Bronchial epithelial cell (primary cell): ENCODE data around the gene RAD51B. TPM values are rescaled to one million over a fixed set of nuclear protein-coding genes. Genes with fewer than 3 reads are reported as not detected.

Experiments
- DNase-seq: peaks from one replicate; pipeline ENCODE4 v3.0.0-alpha.2; 2010; ENCODE audit warnings: low read depth
- FAIRE-seq: peaks from 2 replicates; lab custom pipeline; 2011; peaks lifted over from hg19 to GRCh38; lab: Jason Lieb, UNC
- H3K27me3 ChIP-seq: 2 replicates; pipeline ENCODE4 v1.5.1; 2011; ENCODE audit warnings: low read length; ENCODE audit not compliant: control insufficient read depth, insufficient read depth
- H3K36me3 ChIP-seq: 2 replicates; pipeline ENCODE4 v1.5.1; 2011; ENCODE audit warnings: low read length; ENCODE audit not compliant: control insufficient read depth, insufficient read depth
- H3K4me3 ChIP-seq: 2 replicates; pipeline ENCODE4 v1.5.1; 2011; ENCODE audit warnings: mild to moderate bottlenecking, low read depth, low read length, control low read depth
- total RNA-seq: library from RNA; depleted of rRNA; stranded (reverse); fragments of >200 nt; gene quantifications from 2 replicates; pipeline ENCODE4 v1.2.1, GENCODE V29; 2014
- TF ChIP-seq, protein P1 (sequence below): IDR thresholded peaks from 2 replicates; pipeline ENCODE4 v1.5.1; 2011; ENCODE audit warnings: mild to moderate bottlenecking, moderate library complexity, low read length, control low read depth, inconsistent platforms; ENCODE audit not compliant: insufficient read depth, severe bottlenecking

RAD51B gene
- total RNA-seq, 1 donor from 2014 or later = 12.1 TPM

- FAIRE-seq (no peak), DNase-seq (no peak)
- TF ChIP-seq, protein P1, sequence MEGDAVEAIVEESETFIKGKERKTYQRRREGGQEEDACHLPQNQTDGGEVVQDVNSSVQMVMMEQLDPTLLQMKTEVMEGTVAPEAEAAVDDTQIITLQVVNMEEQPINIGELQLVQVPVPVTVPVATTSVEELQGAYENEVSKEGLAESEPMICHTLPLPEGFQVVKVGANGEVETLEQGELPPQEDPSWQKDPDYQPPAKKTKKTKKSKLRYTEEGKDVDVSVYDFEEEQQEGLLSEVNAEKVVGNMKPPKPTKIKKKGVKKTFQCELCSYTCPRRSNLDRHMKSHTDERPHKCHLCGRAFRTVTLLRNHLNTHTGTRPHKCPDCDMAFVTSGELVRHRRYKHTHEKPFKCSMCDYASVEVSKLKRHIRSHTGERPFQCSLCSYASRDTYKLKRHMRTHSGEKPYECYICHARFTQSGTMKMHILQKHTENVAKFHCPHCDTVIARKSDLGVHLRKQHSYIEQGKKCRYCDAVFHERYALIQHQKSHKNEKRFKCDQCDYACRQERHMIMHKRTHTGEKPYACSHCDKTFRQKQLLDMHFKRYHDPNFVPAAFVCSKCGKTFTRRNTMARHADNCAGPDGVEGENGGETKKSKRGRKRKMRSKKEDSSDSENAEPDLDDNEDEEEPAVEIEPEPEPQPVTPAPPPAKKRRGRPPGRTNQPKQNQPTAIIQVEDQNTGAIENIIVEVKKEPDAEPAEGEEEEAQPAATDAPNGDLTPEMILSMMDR = no peak
- Histone ChIP-seq H3K27me3 (no peaks in the 10 kb centered on the region), H3K4me3 (no peak overlapping the region), H3K36me3 (no peaks in the 10 kb centered on the region)
These were observed 653.5 kb downstream of the RAD51B start for GRCh38 chr14:68473069-68473468.

- H3K27me3 ChIP-seq = no peaks in the 10 kb centered on the region
- peak; percentile 44 for DNase-seq
- no peak overlapping the region for H3K4me3 ChIP-seq
- FAIRE-seq = no peak
- no peaks in the 10 kb centered on the region for H3K36me3 ChIP-seq
- TF ChIP-seq, protein P1 = no peak
These were observed 654.2 kb downstream of the RAD51B start for GRCh38 chr14:68473794-68474193.

DNA sequence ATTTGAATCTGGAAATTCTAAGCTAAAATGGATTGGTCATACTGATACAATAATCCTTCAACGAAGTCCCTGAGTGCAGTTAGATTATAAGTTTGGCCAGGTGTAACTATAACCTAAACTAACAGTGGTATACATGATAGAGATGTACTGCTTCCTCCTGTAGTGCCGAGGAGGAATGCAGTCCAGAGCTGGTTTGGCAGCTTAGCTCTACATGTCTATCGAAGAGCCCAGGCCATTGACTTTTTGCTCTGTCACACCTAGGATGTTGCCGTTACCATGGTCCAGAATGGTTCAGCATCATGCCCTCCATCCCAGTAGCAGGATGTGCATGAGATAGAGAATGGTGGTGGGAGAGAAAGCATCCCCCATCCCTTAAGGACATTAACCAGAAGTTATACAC lies 655.2 kb downstream of the RAD51B start:
- FAIRE-seq (no peak), DNase-seq (peak; percentile 35)
- no peak overlapping the region for H3K4me3 ChIP-seq
- H3K36me3 ChIP-seq = no peaks in the 10 kb centered on the region
- TF ChIP-seq, protein P1 = no peak
- H3K27me3 ChIP-seq = no peaks in the 10 kb centered on the region

DNA sequence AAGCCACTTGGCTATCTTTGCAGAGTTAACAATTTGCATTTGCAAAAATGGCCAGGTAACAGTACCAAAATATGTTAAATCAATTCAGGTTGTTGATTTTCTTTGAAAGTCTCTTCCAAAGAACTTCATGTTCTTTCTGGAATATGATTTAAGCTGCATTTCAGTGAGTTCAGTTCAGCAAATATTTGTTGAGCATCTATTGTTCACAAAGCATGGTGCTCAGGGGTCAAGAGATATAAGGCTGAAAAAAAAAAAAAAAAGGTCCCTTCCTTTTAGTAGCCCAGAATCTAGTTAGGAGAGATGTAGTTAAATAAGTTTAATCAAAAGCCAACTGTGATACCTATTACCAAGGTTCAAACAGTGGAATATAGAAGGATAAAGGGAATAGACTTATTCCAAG lies 656.2 kb downstream of the RAD51B start:
- no peak for FAIRE-seq
- no peak for DNase-seq
- Histone ChIP-seq H3K27me3 (no peaks in the 10 kb centered on the region), H3K36me3 (no peaks in the 10 kb centered on the region), H3K4me3 (no peak overlapping the region)
- TF ChIP-seq, protein P1 = no peak

DNA sequence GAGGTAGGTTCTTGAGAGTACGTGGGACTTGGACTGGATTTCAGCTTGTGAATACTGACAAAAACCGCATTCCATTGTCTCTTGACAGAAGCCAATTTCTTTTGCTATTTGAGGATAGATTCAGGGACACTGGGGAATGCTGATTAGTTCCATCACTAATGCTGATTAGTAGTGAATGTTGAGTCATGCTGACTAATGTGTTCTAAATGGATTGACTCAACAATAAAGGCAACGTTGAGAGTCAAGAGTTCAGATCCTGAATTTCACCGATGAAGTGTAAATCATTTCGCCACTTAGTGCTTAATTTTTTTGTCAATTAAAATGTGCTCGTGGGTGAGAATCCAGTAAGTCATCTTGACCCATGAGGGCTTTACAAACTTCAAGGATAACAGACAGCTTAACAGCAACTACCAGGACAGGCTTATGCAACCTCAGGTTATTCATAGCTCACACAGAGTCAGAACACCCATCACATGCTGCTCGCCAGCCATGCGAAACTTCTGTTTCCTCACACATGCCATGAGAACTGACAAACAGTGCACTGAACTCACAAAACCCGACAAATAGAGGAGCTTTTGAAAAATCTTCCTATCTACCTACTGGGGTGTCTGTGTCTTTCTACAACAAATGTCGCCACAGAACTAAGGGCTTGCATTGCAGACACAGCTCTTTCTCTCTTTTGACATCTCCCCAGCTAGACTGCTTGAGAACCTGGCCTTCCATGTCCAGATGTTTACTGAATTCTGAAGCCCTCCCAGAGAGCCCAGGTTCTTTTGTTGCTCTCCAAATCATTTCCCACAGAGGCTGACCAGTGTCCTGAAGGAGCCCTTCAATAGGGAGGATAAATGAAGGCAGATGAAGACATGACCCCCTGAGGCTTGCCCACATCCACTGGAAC lies 656.9 kb downstream of the RAD51B start:
- Histone ChIP-seq H3K36me3 (no peaks in the 10 kb centered on the region), H3K27me3 (no peaks in the 10 kb centered on the region), H3K4me3 (no peak overlapping the region)
- DNase-seq (peak; percentile 96), FAIRE-seq (no peak)
- TF ChIP-seq, protein P1 = no peak
